Smooth muscle cell (in vitro differentiated cells): ENCODE results near the gene C4orf33. TPM values are rescaled to one million over a fixed set of nuclear protein-coding genes. Genes with fewer than 3 reads are reported as not detected.
A peak's percentile ranks its signal among the peaks of the same experiment; 100 is the strongest.

ENCODE experiments used
- DNase-seq: peaks from one replicate; lab custom pipeline; 2025; ENCODE audit not compliant: unreplicated experiment; lab: John Stamatoyannopoulos, UW
- H2AFZ ChIP-seq: fragments of 200-600 bp; sonication (generic); 2 replicates; pipeline ENCODE4 v1.6.0; 2016; ENCODE audit warnings: antibody characterized with exemption, low read depth, mild to moderate bottlenecking
- H3F3A ChIP-seq: fragments of 200-600 bp; sonication (generic); 2 replicates; pipeline ENCODE4 v1.6.0; 2017; ENCODE audit warnings: antibody characterized with exemption, low read depth
- H3K27ac ChIP-seq: fragments of 200-600 bp; sonication (generic); 2 replicates; pipeline ENCODE4 v1.5.1; 2016; ENCODE audit warnings: low read depth, mild to moderate bottlenecking
- H3K27me3 ChIP-seq: fragments of 200-600 bp; sonication (generic); 2 replicates; pipeline ENCODE4 v1.6.1; 2016; ENCODE audit warnings: low read depth, mild to moderate bottlenecking
- H3K36me3 ChIP-seq: fragments of 200-600 bp; sonication (generic); 2 replicates; pipeline ENCODE4 v1.5.1; 2016; ENCODE audit warnings: low read depth
- H3K4me1 ChIP-seq: fragments of 200-600 bp; sonication (generic); 2 replicates; pipeline ENCODE4 v1.5.1; 2016; ENCODE audit warnings: low read depth
- H3K4me2 ChIP-seq: fragments of 200-600 bp; sonication (generic); 2 replicates; pipeline ENCODE4 v1.6.0; 2016; ENCODE audit warnings: mild to moderate bottlenecking
- H3K4me3 ChIP-seq: fragments of 200-600 bp; sonication (generic); 2 replicates; pipeline ENCODE4 v1.5.1; 2016; ENCODE audit warnings: mild to moderate bottlenecking
- H3K79me2 ChIP-seq: fragments of 200-600 bp; sonication (generic); 2 replicates; pipeline ENCODE4 v1.6.0; 2016; ENCODE audit warnings: low read depth, mild to moderate bottlenecking
- H3K9ac ChIP-seq: fragments of 200-600 bp; sonication (generic); 2 replicates; pipeline ENCODE4 v1.6.0; 2016; ENCODE audit warnings: low read depth
- H3K9me3 ChIP-seq: fragments of 200-600 bp; sonication (generic); replicated peaks from 2 replicates; pipeline ENCODE4 v1.5.1; 2016; ENCODE audit warnings: low read depth
- H4K20me1 ChIP-seq: fragments of 200-600 bp; sonication (generic); 2 replicates; pipeline ENCODE4 v1.6.0; 2016; ENCODE audit warnings: low read depth
- WGBS: methylation state at CpG from one replicate; pipeline ENCODE4 v1.1.7; 2016; ENCODE audit warnings: low lambda C conversion rate; 5-methylcytosine and 5-hydroxymethylcytosine counted together
- polyA plus RNA-seq: library from polyadenylated mRNA; unstranded; fragments of >200 nt; fragmentation: Nextera tagmentation; extraction: Ambion mirVana; gene quantifications from 2 replicates; pipeline ENCODE4 v1.2.1, GENCODE V29; 2016
- total RNA-seq: library from RNA; depleted of rRNA; stranded (reverse); fragments of >200 nt; gene quantifications from 2 replicates; pipeline ENCODE4 v1.2.3, GENCODE V29; 2014
- TF ChIP-seq, protein P1 (sequence below): fragments of 200-600 bp; sonication (generic); IDR thresholded peaks from 2 replicates; pipeline ENCODE4 v1.5.1; 2017; ENCODE audit warnings: borderline replicate concordance, mild to moderate bottlenecking, antibody characterized with exemption; ENCODE audit not compliant: insufficient read depth, poor library complexity, severe bottlenecking

The C4orf33 gene
- total and polyA plus RNA-seq, 2 experiments from 2014 or later: 5.7 to 25.3 TPM

DNA sequence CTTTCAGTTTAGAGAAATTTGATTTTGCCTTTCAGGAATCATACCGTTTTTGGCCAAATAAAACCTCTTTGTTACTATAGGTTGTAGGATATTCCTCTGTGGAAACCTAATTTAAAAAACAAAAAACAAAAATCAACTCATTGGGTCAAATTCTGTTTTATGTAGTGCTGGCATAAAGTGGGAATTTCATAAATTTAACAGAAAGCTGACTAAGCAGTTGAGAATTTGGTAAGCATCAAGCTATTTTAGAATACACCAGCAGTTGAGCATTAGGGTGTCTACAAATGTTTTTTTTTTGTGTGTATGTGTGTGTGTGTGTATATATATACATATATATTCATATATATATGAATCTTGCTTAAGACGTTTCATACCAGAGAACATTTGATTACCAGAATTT, 47.4 kb downstream of the C4orf33 start:
- no peaks in the 10 kb centered on the region for H3K27me3 ChIP-seq
- no peak overlapping the region for H3K9ac ChIP-seq
- no peak for DNase-seq
- H3F3A ChIP-seq: no peaks in the 10 kb centered on the region
- no peaks in the 10 kb centered on the region for H3K9me3 ChIP-seq
- TF ChIP-seq, protein P1, sequence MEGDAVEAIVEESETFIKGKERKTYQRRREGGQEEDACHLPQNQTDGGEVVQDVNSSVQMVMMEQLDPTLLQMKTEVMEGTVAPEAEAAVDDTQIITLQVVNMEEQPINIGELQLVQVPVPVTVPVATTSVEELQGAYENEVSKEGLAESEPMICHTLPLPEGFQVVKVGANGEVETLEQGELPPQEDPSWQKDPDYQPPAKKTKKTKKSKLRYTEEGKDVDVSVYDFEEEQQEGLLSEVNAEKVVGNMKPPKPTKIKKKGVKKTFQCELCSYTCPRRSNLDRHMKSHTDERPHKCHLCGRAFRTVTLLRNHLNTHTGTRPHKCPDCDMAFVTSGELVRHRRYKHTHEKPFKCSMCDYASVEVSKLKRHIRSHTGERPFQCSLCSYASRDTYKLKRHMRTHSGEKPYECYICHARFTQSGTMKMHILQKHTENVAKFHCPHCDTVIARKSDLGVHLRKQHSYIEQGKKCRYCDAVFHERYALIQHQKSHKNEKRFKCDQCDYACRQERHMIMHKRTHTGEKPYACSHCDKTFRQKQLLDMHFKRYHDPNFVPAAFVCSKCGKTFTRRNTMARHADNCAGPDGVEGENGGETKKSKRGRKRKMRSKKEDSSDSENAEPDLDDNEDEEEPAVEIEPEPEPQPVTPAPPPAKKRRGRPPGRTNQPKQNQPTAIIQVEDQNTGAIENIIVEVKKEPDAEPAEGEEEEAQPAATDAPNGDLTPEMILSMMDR: no peak
- no peaks in the 10 kb centered on the region for H4K20me1 ChIP-seq
- H3K4me2 ChIP-seq: no peak overlapping the region
- H3K79me2 ChIP-seq: no peaks in the 10 kb centered on the region
- H3K4me3 ChIP-seq: no peak overlapping the region
- WGBS: 43% methylated on average over 2 of the region's 2 CpGs
- no peak overlapping the region for H3K27ac ChIP-seq
- no peak overlapping the region for H2AFZ ChIP-seq
- H3K4me1 ChIP-seq: no peaks in the 10 kb centered on the region
- no peaks in the 10 kb centered on the region for H3K36me3 ChIP-seq

GRCh38 chr4:129144755-129145206, 48.8 kb downstream of the C4orf33 start:
- no peaks in the 10 kb centered on the region for H3K9me3 ChIP-seq
- no peaks in the 10 kb centered on the region for H3K36me3 ChIP-seq
- TF ChIP-seq, protein P1: no peak
- no peak overlapping the region for H3K9ac ChIP-seq
- H4K20me1 ChIP-seq: no peaks in the 10 kb centered on the region
- H2AFZ ChIP-seq: no peak overlapping the region
- no peaks in the 10 kb centered on the region for H3K27me3 ChIP-seq
- H3K4me2 ChIP-seq: no peak overlapping the region
- no peak overlapping the region for H3K4me3 ChIP-seq
- 82% methylated on average over 10 of the region's 10 CpGs for WGBS
- no peaks in the 10 kb centered on the region for H3F3A ChIP-seq
- DNase-seq: no peak
- no peak overlapping the region for H3K27ac ChIP-seq
- no peaks in the 10 kb centered on the region for H3K79me2 ChIP-seq
- H3K4me1 ChIP-seq: no peaks in the 10 kb centered on the region

DNA sequence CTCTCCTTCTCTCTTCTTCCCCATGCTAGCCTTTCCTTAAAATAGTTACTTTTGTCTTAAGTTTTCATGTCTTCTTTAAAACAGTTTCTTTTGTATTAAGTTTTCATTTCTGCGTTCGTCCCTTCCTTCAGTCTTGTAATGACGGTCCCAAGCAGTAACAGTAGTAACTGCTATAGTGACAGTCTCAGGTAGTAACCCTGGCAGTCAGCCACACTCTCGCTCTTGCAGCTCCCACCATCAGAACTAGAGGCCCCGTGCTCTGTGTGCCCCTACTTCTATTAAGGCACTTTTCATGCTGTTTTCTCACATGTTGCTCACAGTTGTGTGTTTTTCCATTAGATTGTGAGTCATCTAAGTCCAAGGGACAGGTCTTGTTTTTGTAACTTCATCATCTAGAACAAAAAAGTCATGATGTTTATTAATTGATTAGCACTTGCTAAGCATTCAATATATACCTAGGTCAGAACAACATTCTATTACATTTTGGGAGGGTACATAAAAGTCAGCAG, 49.3 kb downstream of the C4orf33 start:
- H3K9me3 ChIP-seq: no peaks in the 10 kb centered on the region
- H3K4me3 ChIP-seq: peak overlapping the region; percentile 34
- H3K79me2 ChIP-seq: no peaks in the 10 kb centered on the region
- no peak for DNase-seq
- no peaks in the 10 kb centered on the region for H3K27me3 ChIP-seq
- H3K36me3 ChIP-seq: no peaks in the 10 kb centered on the region
- 79% methylated on average over 5 of the region's 5 CpGs for WGBS
- TF ChIP-seq, protein P1: no peak
- H4K20me1 ChIP-seq: no peaks in the 10 kb centered on the region
- no peaks in the 10 kb centered on the region for H3F3A ChIP-seq
- H3K9ac ChIP-seq: no peak overlapping the region
- H3K4me1 ChIP-seq: no peaks in the 10 kb centered on the region
- H2AFZ ChIP-seq: peak overlapping the region; percentile 43
- peak overlapping the region; percentile 79 for H3K4me2 ChIP-seq
- H3K27ac ChIP-seq: no peak overlapping the region

GRCh38 chr4:129146639-129147038, 50.7 kb downstream of the C4orf33 start:
- Histone ChIP-seq H3K79me2 (no peaks in the 10 kb centered on the region), H3F3A (no peaks in the 10 kb centered on the region), H4K20me1 (no peaks in the 10 kb centered on the region)

More at GRCh38 chr4:129146639-129147038, 50.7 kb downstream of the C4orf33 start:
- no peak for DNase-seq
- no peaks in the 10 kb centered on the region for H3K36me3 ChIP-seq
- TF ChIP-seq, protein P1: no peak
- no peak overlapping the region for H3K27ac ChIP-seq
- no peak overlapping the region for H3K4me2 ChIP-seq
- H3K27me3 ChIP-seq: no peaks in the 10 kb centered on the region
- H2AFZ ChIP-seq: no peak overlapping the region
- no peak overlapping the region for H3K4me3 ChIP-seq
- no peak overlapping the region for H3K9ac ChIP-seq
- no peaks in the 10 kb centered on the region for H3K9me3 ChIP-seq
- H3K4me1 ChIP-seq: no peaks in the 10 kb centered on the region
- WGBS: 100% methylated on average over 2 of the region's 2 CpGs
